ENCODE results near the gene SRRD. TPM values are rescaled to one million over a fixed set of nuclear protein-coding genes. Genes with fewer than 3 reads are reported as not detected.

Gene SRRD
- total RNA-seq, 1 experiment from 2014 or later, result 47.1 TPM

- DNase-seq (ENCODE audit: low spot score), result peak; percentile 83
- in situ Hi-C loops (cut with HindIII; ENCODE audit: low sequenced_read_pairs), result no loop called here
Measured at GRCh38 chr22:26452236-26453016, 31.3 kb upstream of the SRRD start.

- in situ Hi-C loops (cut with HindIII; ENCODE audit: low sequenced_read_pairs), result no loop called here
- peak; percentile 57 for DNase-seq (ENCODE audit: low spot score)
Measured at GRCh38 chr22:26453216-26453615, 30.5 kb upstream of the SRRD start.

- in situ Hi-C loops (cut with HindIII; ENCODE audit: low sequenced_read_pairs), result no loop called here
- DNase-seq (ENCODE audit: low spot score), result peak; percentile 81
Measured at GRCh38 chr22:26453812-26454500, 29.7 kb upstream of the SRRD start.

- no peak for DNase-seq (ENCODE audit: low spot score)
- in situ Hi-C loops (cut with HindIII; ENCODE audit: low sequenced_read_pairs), result no loop called here
Measured at GRCh38 chr22:26457661-26458272, 25.9 kb upstream of the SRRD start.

- no peak for DNase-seq (ENCODE audit: low spot score)
- in situ Hi-C loops (cut with HindIII; ENCODE audit: low sequenced_read_pairs), result no loop called here
Measured at GRCh38 chr22:26460202-26460601, 23.5 kb upstream of the SRRD start.

- peak; percentile 82 for DNase-seq (ENCODE audit: low spot score)
- in situ Hi-C loops (cut with HindIII; ENCODE audit: low sequenced_read_pairs), result no loop called here
Measured at GRCh38 chr22:26461188-26461810, 22.4 kb upstream of the SRRD start.

- in situ Hi-C loops (cut with HindIII; ENCODE audit: low sequenced_read_pairs), result no loop called here
- no peak for DNase-seq (ENCODE audit: low spot score)
Measured at GRCh38 chr22:26462051-26462450, 21.6 kb upstream of the SRRD start.

- in situ Hi-C loops (cut with HindIII; ENCODE audit: low sequenced_read_pairs), result no loop called here
- peak; percentile 23 for DNase-seq (ENCODE audit: low spot score)
Measured at GRCh38 chr22:26462641-26463040, 21.0 kb upstream of the SRRD start.

- peak; percentile 61 for DNase-seq (ENCODE audit: low spot score)
- in situ Hi-C loops (cut with HindIII; ENCODE audit: low sequenced_read_pairs), result no loop called here
Measured at GRCh38 chr22:26463101-26463661, 20.5 kb upstream of the SRRD start.

- in situ Hi-C loops (cut with HindIII; ENCODE audit: low sequenced_read_pairs), result no loop called here
- DNase-seq (ENCODE audit: low spot score), result no peak
Measured at GRCh38 chr22:26463688-26464087, 20.0 kb upstream of the SRRD start.

GRCh38 chr22:26464312-26464711 lies 19.4 kb upstream of the SRRD start:
- no peak for DNase-seq (ENCODE audit: low spot score)
- in situ Hi-C loops (cut with HindIII; ENCODE audit: low sequenced_read_pairs), result no loop called here

- DNase-seq (ENCODE audit: low spot score), result peak; percentile 99
- in situ Hi-C loops (cut with HindIII; ENCODE audit: low sequenced_read_pairs), result no loop called here
Measured at GRCh38 chr22:26466196-26466595, 17.5 kb upstream of the SRRD start.

- no peak for DNase-seq (ENCODE audit: low spot score)
- in situ Hi-C loops (cut with HindIII; ENCODE audit: low sequenced_read_pairs), result no loop called here
Measured at GRCh38 chr22:26470807-26471206, 12.9 kb upstream of the SRRD start.

GRCh38 chr22:26471522-26471921 lies 12.2 kb upstream of the SRRD start:
- peak; percentile 64 for DNase-seq (ENCODE audit: low spot score)
- in situ Hi-C loops (cut with HindIII; ENCODE audit: low sequenced_read_pairs), result no loop called here

GRCh38 chr22:26474682-26475081 lies 9.0 kb upstream of the SRRD start:
- in situ Hi-C loops (cut with HindIII; ENCODE audit: low sequenced_read_pairs), result no loop called here
- no peak for DNase-seq (ENCODE audit: low spot score)

GRCh38 chr22:26476705-26477340 lies 6.9 kb upstream of the SRRD start:
- in situ Hi-C loops (cut with HindIII; ENCODE audit: low sequenced_read_pairs), result no loop called here
- DNase-seq (ENCODE audit: low spot score), result peak; percentile 44

- in situ Hi-C loops (cut with HindIII; ENCODE audit: low sequenced_read_pairs), result no loop called here
- peak; percentile 55 for DNase-seq (ENCODE audit: low spot score)
Measured at GRCh38 chr22:26477341-26477731, 6.3 kb upstream of the SRRD start.

- in situ Hi-C loops (cut with HindIII; ENCODE audit: low sequenced_read_pairs), result no loop called here
Measured at GRCh38 chr22:26479043-26479791, 4.5 kb upstream of the SRRD start.

More at GRCh38 chr22:26479043-26479791, 4.5 kb upstream of the SRRD start:
- DNase-seq (ENCODE audit: low spot score), result peak; percentile 87
